AG04450 (cell line): ENCODE measurements around the gene STAM. TPM values are rescaled to one million over a fixed set of nuclear protein-coding genes. Genes with fewer than 3 reads are reported as not detected.

Experiments used
- CTCF ChIA-PET: fragments of 300-600, 350-600 bp; formaldehyde crosslinking; extraction: SDS; loops from one replicate; lab custom pipeline; 2022; ENCODE audit warnings: antibody characterized with exemption, inconsistent platforms; lab: Charles Lee
- POLR2A ChIA-PET: fragments of 350-600 bp; formaldehyde crosslinking; extraction: SDS; loops from one replicate; lab custom pipeline; 2021; ENCODE audit warnings: antibody characterized with exemption, inconsistent platforms; lab: Yijun Ruan, JAX
- DNase-seq: peaks from one replicate; pipeline ENCODE4 v3.0.0-alpha.2; 2011; ENCODE audit warnings: low read depth, low spot score
- H3K27ac ChIP-seq: one replicate; pipeline ENCODE4 v1.5.1; 2012; ENCODE audit warnings: low read depth, low read length, control low read depth
- H3K27me3 ChIP-seq: one replicate; pipeline ENCODE4 v1.6.0; 2012; ENCODE audit warnings: low read length; ENCODE audit not compliant: control insufficient read depth, insufficient read depth
- H3K4me3 ChIP-seq: 2 replicates; pipeline ENCODE4 v1.5.1; 2011; ENCODE audit warnings: mild to moderate bottlenecking, low read depth, low read length, control low read depth
- H3K9me3 ChIP-seq: 2 replicates; pipeline ENCODE4 v1.5.1; 2012; ENCODE audit warnings: low read length; ENCODE audit not compliant: control insufficient read depth, insufficient read depth
- CTCF ChIP-seq: IDR thresholded peaks from 2 replicates; pipeline ENCODE4 v1.5.1; 2011; ENCODE audit warnings: low read depth, low read length, control low read depth, inconsistent platforms
- polyA plus RNA-seq: library from polyadenylated mRNA; depleted of rRNA; stranded (reverse); fragments of >200 nt; gene quantifications from 2 replicates; pipeline ENCODE4 v1.2.3, GENCODE V29; 2011

Gene STAM
- polyA plus RNA-seq, 1 experiment, result 43.6 TPM

DNA sequence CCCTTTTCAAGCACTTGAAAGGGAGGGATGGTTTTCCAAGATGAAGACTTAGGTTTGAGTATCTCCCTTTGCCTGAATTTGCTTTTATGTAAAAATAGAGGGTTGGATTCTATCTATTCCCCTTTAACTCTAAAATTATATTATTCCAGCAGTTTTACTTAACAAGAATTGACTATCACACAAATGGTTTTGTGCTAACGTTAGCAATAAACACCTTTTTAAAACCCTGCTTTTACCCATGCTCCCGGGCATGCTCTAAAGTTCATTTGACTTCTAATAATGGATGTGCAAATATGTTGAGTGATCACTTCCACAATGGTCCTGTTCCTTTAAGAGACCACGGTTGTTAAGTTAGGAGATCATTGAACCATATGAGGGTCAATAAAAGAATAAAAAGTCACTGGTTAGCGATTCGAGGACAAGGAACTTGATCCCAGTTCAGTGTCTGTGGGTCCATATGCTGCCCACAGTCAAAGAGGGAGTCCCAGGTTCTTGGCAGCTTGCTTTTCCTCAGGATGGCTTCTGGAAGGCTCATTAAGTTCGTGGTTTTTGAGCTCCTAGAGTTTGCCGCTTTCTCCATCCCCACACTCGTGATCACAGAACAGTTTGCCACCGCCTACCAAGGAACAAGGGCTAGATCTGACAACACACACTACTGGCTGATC is 108.0 kb downstream of the STAM start, which contains the start of gene TMEM236:
TMEM236 (plus strand) TSS at position 421 of the 665 bp plus-strand sequence; CDS start at position 516, 95 bp downstream.
- ChIA-PET POLR2A (no interaction called here), CTCF (interaction anchor here (1.3 kb wide), 1 partner anchor 465 kb away, joined by 3 read pairs; no protein-coding TSS in a partner anchor)
- Histone ChIP-seq H3K9me3 (no peaks in the 10 kb centered on the region), H3K27me3 (no peaks in the 10 kb centered on the region), H3K4me3 (no peak within 1 kb of the TSS), H3K27ac (no peak within 1 kb of the TSS)
- no peak for DNase-seq
- TF ChIP-seq CTCF, result no peak

GRCh38 chr10:17756557-17757217 is 112.7 kb downstream of the STAM start:
- CTCF ChIA-PET, result interaction anchor here (2.3 kb wide), 1 partner anchor 13 kb away, joined by 7 read pairs; no protein-coding TSS in a partner anchor

GRCh38 chr10:17758200-17758599 is 114.2 kb downstream of the STAM start:
- ChIA-PET CTCF (interaction anchor here (0.8 to 1.5 kb wide), 2 partner anchors 20 to 458 kb away, joined by 5 to 6 read pairs; no protein-coding TSS in a partner anchor), POLR2A (no interaction called here)
- Histone ChIP-seq H3K9me3 (no peaks in the 10 kb centered on the region), H3K27ac (no peak overlapping the region), H3K4me3 (no peak overlapping the region), H3K27me3 (no peaks in the 10 kb centered on the region)
- no peak for TF ChIP-seq CTCF
- no peak for DNase-seq

More at GRCh38 chr10:17756557-17757217, 112.7 kb downstream of the STAM start:
- no peak overlapping the region for H3K27ac ChIP-seq
- POLR2A ChIA-PET, result no interaction called here
- no peaks in the 10 kb centered on the region for H3K27me3 ChIP-seq
- no peaks in the 10 kb centered on the region for H3K9me3 ChIP-seq
- TF ChIP-seq CTCF, result no peak
- no peak overlapping the region for H3K4me3 ChIP-seq
- DNase-seq, result no peak

- Histone ChIP-seq H3K4me3 (no peak overlapping the region), H3K27me3 (no peaks in the 10 kb centered on the region), H3K9me3 (no peaks in the 10 kb centered on the region), H3K27ac (no peak overlapping the region)
- DNase-seq, result no peak
- TF ChIP-seq CTCF, result no peak
- ChIA-PET POLR2A (no interaction called here), CTCF (interaction anchor here (1.5 kb wide), 1 partner anchor 21 kb away, joined by 6 read pairs; no protein-coding TSS in a partner anchor)
These were observed 114.9 kb downstream of the STAM start for GRCh38 chr10:17758896-17759295.

DNA sequence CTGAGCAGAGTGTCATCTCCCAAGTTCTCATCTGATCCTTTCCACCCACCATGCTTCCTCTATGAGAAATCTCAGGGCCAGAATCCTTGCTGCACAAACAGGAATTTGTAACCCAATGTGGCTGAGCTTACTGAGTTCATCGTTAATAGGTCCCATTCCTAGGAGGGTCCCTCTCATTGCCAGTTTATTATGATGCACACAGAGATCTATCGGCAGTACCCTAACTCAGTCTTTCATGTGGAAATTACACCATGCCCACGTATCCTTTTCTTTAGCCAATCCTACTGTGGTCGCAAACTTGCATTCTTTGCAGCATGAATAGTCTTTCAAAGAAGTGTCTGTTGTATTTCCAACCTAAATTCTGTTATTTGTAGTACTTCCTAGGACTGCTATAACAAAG is 120.2 kb downstream of the STAM start:
- no peaks in the 10 kb centered on the region for H3K9me3 ChIP-seq
- ChIA-PET POLR2A (no interaction called here), CTCF (interaction anchor here (1.5 kb wide), 1 partner anchor 27 kb away, joined by 4 read pairs; no protein-coding TSS in a partner anchor)
- no peak for DNase-seq
- H3K4me3 ChIP-seq, result no peak overlapping the region
- H3K27ac ChIP-seq, result no peak overlapping the region
- TF ChIP-seq CTCF, result no peak
- no peaks in the 10 kb centered on the region for H3K27me3 ChIP-seq
